ENCODE measurements around the gene GAS2.

The GAS2 gene

DNA sequence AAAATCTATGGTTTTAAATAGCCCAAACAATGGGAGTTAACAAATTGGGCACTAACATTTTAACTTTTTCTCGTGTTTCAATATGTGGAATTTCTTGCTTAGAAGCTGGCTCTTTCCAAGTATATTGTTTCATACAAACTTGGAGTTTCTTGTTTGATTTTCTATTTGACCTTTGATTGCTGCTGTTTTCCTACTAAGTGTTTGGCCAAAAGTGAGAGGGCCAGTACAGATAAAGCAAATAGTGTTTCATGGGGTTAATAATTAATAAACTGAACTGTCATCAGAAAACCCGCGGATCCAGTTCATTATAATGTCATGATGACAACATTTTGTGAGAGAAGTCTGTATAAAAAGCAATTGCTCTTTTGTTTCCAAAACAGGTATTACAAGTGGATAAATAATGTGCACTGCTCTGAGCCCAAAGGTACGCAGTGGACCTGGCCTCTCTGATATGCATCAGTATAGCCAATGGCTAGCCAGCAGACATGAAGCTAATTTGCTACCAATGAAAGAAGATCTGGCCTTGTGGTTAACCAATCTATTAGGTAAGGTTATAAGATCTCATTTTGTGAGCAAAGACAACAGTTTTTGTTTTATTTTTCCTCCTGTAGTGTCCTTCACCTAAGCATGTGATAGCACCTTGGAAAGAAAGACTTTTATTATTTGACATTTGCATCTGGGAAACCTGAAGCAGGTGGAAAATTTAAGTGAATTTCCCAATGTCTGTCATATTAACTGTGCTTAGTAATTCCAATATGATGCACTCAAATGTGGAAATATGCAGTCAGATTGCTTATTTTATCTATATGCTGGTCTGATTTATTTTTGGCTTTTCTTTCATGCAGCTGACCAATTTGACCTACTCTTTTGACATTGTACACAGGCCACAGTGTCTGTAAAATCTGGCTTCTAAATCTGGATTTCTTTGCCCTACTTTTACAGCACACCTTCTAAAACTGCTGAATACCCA lies 8.3 kb downstream of the GAS2 start:
- DNase-seq (ENCODE audit: low spot score) = no peak

DNA sequence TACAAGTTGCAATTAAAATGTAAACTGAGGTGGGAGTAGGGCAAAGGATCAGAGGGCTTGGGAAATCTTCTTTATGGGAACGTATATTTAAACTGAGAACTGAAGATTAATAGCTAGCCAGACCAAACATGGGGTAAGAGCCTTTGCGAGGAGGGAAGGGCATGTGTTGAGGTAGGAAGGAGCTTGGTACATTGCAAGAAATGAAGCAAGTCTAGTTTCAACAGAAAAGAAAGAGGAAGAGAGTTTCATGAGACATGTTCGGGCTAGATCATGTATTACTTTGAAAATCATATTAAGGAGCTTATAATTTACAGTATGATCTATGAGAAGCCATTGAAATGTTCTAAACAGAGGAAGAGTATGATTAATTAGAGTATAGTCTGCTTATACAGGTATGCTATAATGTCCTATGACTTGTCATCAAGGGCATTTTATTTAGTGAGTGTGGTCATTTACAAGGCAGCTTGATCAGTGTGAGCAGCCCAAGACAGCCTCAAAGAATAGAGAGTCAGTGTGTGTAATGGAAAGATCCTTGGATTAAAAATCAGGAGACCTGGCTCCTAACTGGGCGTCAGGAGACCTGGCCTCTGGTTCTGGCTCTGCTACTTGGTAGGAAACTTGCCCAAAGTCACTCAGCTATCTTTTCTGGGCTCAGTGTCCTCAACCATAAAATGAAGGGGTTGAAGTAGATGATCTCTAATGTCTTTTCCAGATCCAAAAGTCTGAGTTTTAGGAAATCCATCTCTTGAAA lies 10.9 kb downstream of the GAS2 start:
- DNase-seq (ENCODE audit: low spot score) = no peak

DNA sequence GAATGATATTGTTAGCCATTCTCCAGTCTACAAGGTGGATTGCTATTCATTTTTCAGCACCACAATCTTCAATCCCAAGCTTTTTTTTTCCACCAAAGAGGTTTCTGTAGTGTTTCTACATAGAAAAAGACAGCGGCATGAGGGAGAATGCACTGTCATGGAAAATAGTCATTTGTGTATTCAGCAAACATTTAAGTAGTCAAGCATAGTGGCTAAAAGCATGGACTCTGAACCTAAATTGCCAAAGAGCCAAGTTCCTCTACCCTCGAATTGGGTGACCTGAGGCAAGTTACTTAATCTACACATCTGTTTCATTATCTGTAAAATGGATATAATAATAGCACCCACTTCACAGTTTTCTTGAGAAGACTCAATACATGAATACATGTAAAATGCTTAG lies 14.2 kb downstream of the GAS2 start:
- DNase-seq (ENCODE audit: low spot score) = no peak

DNA sequence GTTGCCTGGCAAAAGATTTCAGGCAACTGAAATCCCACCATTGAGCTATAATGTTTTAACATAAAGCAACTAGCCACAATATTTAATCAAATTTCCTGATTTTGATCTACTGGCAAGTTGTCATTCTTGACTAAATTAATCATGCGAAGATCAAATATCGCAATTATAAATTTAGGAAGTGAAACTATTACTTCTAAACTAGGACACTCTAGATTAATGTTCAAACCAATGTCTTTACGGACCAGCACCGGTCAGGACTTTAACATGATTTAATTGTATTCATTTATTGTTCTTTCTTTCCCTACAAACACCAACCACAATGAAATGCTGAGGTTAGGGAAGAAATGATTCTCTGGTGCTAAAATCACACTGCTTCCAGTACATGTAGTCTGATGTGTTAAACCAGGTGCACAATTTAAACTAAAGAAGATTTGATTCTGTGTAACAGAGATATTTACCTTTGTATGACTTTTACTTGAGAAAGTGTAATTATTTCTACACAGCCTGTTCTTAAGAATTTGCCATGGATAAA lies 14.9 kb downstream of the GAS2 start:
- DNase-seq (ENCODE audit: low spot score) = no peak

DNA sequence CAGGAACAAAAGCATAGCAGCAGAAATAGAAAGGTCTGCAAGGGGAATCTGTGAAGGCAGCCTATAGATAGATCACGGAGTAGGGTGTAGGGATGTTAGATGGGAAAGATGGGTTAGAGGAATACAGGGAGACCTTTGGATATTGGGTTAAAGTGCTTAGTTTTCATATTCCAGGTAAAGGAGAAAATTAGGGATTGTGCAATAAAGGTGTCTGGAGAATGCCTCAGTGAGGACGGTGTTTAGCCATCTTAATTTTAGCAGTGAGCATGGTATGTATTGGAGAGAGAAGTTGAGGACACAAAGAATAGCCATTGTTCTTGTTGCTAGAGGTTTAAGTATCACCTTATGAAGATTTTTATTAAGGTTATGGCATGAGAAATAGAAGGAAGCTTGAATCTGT lies 17.7 kb downstream of the GAS2 start:
- DNase-seq (ENCODE audit: low spot score) = no peak

DNA sequence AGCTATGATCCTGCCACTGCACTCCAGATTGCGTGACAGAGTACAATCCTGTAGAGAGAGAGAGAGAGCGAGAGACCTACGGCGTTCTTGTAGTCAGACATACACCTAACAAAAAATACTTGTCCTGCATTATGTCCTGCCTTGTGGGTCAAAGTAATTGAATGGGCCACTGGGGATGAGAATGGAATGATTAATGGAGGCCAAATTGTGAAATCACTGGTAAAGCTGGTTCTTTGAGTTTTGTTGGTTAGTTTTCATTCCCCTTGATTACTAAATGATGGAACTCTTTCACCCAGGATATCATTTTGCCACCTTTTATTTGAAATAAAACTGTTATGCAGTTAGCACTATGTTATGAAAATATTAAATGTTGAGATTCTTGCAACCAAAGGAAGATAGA lies 18.7 kb downstream of the GAS2 start:
- no peak for DNase-seq (ENCODE audit: low spot score)

DNA sequence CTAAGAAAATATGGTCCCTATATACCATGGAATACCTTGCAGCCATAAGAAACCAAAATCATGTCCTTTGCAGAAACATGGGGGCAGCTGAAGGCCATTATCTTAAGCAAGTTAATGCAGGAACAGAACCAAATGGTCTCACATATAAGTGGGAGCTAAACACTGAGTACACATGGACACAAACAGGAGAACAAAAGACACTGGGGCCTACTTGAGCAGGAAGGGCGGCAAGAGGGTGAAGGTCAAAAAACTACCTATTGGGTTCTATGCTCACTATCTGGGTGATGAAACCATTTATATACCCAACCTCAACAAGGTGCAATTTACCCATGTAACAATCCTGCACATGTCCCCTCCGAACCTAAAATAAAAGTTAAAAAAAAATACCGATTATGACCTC lies 22.5 kb downstream of the GAS2 start:
- no peak for DNase-seq (ENCODE audit: low spot score)

DNA sequence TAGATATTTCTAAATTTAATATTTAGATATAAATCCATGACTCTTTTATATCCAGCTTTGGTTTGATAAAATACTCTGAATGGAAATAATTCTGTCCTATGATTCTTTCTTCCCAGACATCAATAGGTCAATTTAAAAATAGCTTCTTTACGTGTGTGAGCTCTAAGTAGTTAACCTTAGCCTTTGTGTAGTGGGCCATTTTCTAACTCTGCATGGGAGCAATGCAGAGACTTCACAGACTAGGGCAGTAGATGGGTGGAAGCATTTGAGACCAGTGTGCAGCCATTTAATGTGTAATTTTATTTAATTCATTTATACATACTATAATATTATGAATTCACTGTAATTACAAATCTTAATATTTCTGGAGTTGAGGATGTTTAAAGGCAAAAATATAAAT lies 23.8 kb downstream of the GAS2 start:
- DNase-seq (ENCODE audit: low spot score) = no peak

DNA sequence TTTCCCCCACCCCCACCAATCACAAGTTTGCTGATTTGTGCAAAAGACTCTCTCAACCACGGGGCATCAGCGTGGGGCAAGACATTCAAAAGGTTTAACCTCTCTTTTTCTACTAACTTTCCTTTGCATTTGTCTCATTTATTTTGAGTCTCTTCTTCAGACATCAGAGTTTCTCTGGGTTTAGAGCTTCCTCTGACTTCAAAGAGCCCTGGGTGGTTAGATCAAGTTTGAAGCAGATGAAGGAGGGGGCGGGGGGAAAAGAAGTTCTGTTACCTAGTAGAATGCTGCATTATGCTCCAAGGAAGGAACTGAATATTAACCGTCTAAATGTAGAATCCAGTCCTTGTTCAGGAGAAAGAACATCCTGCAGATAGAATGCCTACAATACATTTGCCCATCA lies 24.5 kb downstream of the GAS2 start:
- DNase-seq (ENCODE audit: low spot score) = no peak

DNA sequence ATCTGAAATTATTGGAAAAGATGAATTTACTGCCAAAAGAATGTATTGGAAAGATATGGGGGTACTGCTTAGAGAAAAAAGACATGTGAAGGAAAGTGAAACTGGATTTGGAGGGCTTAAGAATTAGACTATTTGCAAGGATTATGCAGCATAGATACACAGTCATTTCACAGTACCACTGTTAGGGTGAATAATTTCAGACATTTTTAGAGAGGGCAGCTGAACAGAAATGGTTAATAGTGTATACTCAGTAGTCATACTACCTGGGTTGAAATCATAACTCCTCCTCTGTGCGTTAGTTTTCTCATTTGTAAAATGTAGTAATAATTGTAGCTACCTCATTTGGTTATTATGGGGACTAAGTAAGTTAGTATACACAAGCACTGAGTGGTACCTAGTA lies 33.0 kb downstream of the GAS2 start:
- no peak for DNase-seq (ENCODE audit: low spot score)

DNA sequence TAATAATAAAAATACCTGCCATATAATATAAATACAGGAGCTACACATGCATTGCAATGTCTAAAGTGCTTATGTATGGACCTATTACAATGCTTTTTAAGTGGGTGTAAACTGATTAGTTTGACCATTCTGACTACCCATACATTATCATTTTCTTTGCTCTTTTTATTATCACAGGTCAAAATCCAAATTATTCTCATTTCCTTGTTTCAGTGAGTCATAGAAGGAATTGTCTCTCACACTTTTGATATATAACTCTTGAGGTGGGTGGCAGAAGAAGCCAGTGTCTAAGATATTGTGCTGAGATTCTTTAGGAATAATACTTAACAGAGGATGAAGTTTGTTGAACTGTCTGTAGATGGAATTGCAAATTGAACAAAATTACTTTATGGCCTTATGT lies 35.6 kb downstream of the GAS2 start:
- DNase-seq (ENCODE audit: low spot score) = no peak

DNA sequence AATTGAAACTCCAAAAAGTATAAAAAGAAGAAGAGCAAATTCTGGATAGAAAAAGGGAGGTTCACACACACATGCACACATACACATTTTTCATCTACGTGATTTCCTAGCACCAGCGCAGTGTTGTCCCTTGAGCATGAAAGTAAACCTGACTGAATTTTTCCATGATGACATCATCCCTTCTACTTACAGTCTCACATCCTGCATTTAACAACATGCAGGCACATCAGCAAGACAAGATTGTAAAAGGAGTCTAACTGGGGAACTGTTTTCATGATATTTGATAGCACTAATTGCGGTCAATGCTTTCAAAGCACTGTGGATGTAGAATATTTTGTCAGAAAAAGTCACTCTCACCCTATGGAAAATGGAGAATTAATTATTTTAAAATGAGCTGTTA lies 36.6 kb downstream of the GAS2 start:
- DNase-seq (ENCODE audit: low spot score) = no peak

DNA sequence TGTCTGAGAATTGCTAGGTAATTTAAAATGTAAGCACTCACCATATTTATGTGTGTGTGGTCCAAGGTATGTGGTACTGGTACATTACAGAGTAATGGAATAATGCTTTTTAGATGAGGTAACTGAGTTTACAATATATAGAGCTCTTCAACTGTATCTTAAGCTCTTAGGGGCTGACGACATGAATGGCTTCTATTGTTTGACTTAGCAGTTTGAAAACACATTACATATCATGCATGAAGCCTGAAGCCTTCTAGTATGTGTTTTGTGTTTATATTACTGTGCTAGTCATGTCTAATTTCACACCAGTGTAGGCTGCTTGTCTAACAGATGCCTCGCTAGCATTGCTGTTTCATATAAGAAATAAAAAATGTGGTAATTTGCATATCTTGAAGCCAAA lies 37.2 kb downstream of the GAS2 start:
- no peak for DNase-seq (ENCODE audit: low spot score)

DNA sequence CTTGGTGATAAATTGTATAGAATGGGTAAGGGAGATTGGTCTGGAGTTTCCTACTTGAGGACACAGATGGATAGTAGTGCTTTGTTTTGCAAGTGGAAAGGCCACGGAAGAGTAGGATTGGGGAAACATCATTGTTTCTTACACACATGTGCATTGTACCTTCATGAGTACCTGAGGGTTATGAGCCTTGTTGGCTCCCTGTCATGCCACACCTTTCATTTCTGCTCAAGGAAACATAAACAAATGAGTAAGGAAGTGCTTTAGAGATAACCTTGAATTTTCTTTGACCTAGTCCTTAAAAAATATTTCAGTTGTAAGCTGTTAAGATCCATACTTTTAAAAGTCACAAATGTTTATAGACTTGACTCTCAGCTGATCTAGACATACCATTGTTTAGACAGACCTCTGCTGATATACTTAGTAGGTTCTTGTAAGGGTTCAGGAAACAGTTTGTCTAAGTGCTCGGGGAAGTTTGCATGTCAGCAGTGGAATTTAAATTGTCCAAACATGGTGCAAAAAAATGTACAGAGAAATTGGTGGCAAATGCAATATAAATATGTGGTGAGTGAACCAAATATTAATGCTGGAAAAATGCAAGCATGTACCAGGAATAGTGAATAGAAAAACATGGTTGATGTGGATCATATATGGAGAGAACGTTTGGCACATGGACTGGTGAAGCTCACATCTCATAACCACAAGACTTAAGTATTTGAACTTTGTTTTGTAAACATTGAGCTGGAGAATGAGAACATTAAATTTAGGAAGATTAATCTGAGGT lies 40.9 kb downstream of the GAS2 start:
- no peak for DNase-seq (ENCODE audit: low spot score)

DNA sequence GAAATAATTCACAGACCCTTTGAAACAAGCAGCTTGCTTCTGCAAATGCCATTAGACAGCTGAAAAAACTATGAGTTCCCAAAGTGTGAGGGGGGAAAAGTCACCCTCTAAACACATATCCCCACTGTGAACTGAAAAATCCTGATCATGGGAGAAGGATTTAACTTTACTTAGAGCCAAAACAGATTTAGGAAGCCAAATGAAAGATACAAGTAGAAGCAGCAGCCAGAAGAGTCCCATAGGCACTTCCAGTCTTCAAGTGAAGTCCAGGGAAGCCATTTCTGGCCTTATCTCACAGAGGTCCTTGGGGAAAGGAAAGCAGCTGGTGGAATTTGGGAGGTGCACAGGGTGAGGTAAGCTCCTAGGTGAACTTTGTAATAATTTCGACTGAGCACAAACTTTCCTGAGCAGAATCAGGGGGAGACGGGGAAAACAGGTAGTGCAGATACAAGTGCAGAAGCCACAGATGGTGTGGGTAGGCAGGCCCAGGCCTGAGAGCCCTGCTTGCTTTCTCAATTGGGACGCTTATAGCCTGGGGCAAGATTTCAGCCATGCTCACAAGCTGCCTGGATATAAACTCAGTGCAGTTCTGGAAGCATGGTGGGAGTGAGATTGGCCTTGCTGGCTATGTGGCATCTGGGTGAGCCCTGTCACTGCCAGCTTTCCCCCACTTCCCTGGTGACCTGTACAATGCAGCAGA lies 44.8 kb downstream of the GAS2 start:
- DNase-seq (ENCODE audit: low spot score) = peak; percentile 44

DNA sequence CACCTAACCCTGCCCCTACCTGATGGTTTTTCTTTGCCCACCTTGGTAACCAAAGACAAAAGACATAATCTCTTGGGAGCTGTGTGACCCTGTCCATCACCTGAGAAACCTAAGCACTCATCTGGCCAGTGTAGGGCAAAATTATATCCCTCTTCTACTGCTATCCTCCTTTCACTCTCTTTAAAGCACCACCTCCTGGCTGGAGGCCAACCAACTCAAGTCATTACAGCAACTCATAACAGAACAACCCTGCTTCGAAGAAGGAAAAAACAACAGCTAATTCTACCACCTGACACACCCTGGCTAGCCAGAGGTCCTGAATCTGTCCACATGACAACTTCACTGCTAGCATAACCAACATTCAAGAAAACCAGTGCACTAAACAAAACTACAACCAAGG lies 45.5 kb downstream of the GAS2 start:
- DNase-seq (ENCODE audit: low spot score) = no peak

DNA sequence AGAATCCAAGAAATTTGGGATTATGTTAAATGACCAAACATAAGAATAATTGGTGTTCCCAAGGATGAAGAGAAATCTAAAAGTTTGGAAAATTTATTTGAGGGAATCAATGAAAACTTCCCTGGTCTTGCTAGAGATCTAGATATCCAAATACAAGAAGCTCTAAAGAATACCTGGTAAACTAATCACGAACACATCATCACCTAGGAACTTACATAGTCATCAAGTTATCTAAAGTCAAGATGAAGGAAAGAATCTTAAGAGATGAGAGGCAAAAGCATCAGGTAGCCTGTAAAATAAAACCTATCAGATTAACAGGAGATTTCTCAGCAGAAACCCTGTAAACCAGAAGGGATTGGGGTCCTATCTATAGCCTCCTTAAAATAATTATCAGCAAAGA lies 46.9 kb downstream of the GAS2 start:
- DNase-seq (ENCODE audit: low spot score) = no peak

DNA sequence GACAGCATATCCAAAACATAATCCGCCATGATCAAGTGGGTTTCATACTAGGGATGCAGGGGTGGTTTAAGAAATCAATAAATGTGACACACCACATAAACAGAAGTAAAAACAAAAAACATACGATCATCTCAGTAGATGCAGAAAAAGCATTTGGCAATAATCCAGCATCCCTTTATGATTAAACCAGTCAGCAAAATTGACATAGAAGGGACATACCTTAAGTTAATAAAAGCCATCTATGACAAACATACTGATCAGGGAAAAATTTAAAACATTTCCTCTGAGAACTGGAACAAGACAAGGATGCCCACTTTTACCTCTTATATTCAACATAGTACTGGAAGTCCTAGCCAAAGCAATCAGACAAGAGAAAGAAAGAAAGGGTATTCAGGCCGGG lies 49.6 kb downstream of the GAS2 start:
- no peak for DNase-seq (ENCODE audit: low spot score)

DNA sequence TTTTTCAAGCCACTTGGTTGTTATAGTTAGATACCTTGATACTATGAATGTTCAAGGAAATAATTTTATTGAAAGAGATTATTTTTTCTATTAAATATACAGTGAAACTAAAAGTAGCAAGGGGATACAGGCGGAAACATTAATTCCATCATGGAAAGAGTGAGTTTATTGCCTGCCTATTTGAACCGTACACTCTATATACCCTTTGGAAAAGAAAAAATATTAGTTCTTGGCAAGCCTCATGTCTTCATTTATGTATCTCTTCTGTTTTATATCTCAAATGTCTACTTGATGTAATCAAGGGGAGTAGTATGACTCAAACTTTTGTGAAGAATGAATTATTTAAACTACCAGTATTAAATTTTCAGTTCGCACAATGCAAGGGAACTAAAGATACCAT lies 54.0 kb downstream of the GAS2 start:
- no peak for DNase-seq (ENCODE audit: low spot score)

DNA sequence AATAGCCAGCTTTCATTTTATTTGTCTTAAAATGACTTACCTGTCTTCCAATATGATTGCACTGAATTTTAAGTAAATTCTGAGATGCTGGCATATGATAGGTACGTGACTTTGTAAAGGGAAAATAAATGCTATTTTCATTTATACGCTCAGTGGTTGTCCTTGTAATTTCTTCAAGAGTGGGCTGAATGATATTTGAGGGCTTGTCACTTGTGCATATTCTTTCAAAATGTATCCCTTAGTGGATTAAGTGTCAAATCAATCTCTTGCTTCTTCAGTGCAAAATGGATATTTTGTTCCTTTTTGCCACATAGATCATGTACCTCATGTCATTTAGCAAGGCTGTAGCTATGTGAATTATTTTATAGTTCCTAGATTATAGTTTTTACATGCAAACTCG lies 56.9 kb downstream of the GAS2 start:
- DNase-seq (ENCODE audit: low spot score) = no peak

DNA sequence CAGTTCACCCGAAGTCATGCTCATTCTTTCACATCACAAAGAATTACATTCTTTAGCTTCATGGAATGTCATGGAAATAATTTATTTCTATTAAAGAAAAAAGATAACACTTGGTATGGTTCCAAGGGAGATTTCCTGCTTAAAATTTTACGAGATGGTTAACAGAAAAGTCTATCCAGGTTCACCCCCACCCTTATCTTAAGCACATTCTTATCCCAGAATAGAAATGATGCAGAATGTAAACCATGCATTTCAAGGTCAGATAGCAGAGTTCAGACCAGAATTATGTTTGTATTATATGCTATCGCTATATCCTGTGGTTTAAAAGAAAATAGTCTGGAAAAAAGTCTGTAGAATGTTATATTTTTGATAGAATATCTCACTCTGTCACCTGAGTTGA lies 58.7 kb downstream of the GAS2 start:
- no peak for DNase-seq (ENCODE audit: low spot score)

All from ecto neural progenitor cell (in vitro differentiated cells).